Activated naive CD8-positive, alpha-beta T cell treated with anti-CD3 and anti-CD28 coated beads, Interleukin-2, amount 50 U/mL, for 24 hours (primary cell): ENCODE measurements around the gene CLDN5.
"Not testable (repeated sequence)": the region's sequence is repeated elsewhere in the genome, so short reads cannot be mapped to it uniquely, and the experiment has no call there.

ENCODE experiments used
- ATAC-seq: fragments of 150-1000 bp; cut with Tn5 transposase; one replicate; pipeline ENCODE4 v1.10.0; 2021
- DNase-seq: peaks from one replicate; pipeline ENCODE4 v3.0.0; 2021
- H3K27ac Mint-ChIP-seq: one replicate; pipeline ENCODE4 v1.8.0; 2021; ENCODE audit warnings: mild to moderate bottlenecking, mixed read lengths
- H3K27me3 Mint-ChIP-seq: one replicate; pipeline ENCODE4 v1.8.0; 2021; ENCODE audit warnings: mixed read lengths
- H3K36me3 Mint-ChIP-seq: one replicate; pipeline ENCODE4 v1.8.0; 2021; ENCODE audit warnings: low read depth, mixed read lengths
- H3K4me1 Mint-ChIP-seq: one replicate; pipeline ENCODE4 v1.8.0; 2021; ENCODE audit warnings: mixed read lengths
- H3K4me3 Mint-ChIP-seq: one replicate; pipeline ENCODE4 v1.8.0; 2021; ENCODE audit warnings: mild to moderate bottlenecking, moderate library complexity, mixed read lengths
- H3K9me3 Mint-ChIP-seq: one replicate; pipeline ENCODE4 v1.8.0; 2021; ENCODE audit warnings: mixed read lengths

The CLDN5 gene

DNA sequence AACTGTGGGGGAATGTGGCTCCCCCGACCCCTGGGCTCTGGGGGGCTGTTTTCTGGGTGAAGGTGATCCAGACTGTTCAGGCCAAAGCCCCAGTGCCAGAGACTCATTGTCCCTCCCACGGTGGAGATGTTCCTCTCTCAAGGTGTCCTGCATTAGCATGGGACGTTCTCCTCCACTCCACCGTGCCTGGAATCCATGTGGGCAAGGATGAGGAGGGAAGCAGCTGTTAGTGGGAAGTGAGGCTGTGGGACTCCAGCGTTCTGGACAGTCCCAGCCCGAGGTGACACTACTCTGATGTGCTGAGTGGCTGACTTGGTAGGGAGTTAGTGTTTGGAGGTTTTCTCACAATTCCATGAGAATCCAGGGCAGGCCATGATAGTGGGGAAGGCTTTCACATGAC lies 31.4 kb upstream of the CLDN5 start:
- H3K4me3 Mint-ChIP-seq, result no peak overlapping the region
- no peak for ATAC-seq
- no peaks in the 10 kb centered on the region for H3K36me3 Mint-ChIP-seq
- H3K4me1 Mint-ChIP-seq, result no peaks in the 10 kb centered on the region
- H3K9me3 Mint-ChIP-seq, result no peaks in the 10 kb centered on the region
- DNase-seq, result no peak
- peaks cover 7% of the 10 kb centered on the region for H3K27me3 Mint-ChIP-seq
- H3K27ac Mint-ChIP-seq, result no peak overlapping the region

- ATAC-seq, result no peak
- Mint-ChIP-seq H3K4me3 (no peak overlapping the region), H3K36me3 (no peaks in the 10 kb centered on the region), H3K27ac (no peak overlapping the region), H3K27me3 (peaks cover 7% of the 10 kb centered on the region), H3K9me3 (no peaks in the 10 kb centered on the region), H3K4me1 (no peaks in the 10 kb centered on the region)
- no peak for DNase-seq
Observed at GRCh38 chr22:19554834-19555404, 30.7 kb upstream of the CLDN5 start.

- no peaks in the 10 kb centered on the region for H3K36me3 Mint-ChIP-seq
- DNase-seq, result no peak
- H3K4me3 Mint-ChIP-seq, result no peak overlapping the region
- no peaks in the 10 kb centered on the region for H3K9me3 Mint-ChIP-seq
- no peaks in the 10 kb centered on the region for H3K4me1 Mint-ChIP-seq
- peaks cover 7% of the 10 kb centered on the region for H3K27me3 Mint-ChIP-seq
- no peak for ATAC-seq
- no peak overlapping the region for H3K27ac Mint-ChIP-seq
Observed at GRCh38 chr22:19553201-19553600, 29.0 kb upstream of the CLDN5 start.

DNA sequence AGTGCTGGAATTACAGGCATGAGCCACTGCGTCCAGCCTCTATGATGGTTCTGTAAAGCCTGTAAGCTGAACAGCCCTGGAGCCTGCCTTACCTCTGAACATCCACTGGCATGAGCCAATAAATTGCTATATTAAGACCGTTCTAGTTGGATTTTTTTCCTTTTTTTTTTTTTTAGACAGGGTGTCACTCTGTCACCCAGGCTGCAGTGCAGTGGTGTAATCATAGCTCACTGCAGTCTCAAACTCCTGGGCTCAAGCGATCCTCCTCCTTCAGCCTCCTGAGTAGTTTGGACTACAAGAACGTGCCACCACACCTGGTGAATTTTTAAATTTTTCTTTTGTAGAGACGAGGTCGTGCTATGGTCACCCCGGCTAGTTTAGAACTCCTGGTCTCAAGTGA lies 26.2 kb upstream of the CLDN5 start:
- H3K4me3 Mint-ChIP-seq, result no peak overlapping the region
- H3K9me3 Mint-ChIP-seq, result no peaks in the 10 kb centered on the region
- no peak overlapping the region for H3K27ac Mint-ChIP-seq
- ATAC-seq (no peak), DNase-seq (no peak)
- no peaks in the 10 kb centered on the region for H3K4me1 Mint-ChIP-seq
- no peaks in the 10 kb centered on the region for H3K36me3 Mint-ChIP-seq
- H3K27me3 Mint-ChIP-seq, result peaks cover 7% of the 10 kb centered on the region

GRCh38 chr22:19549428-19549827 lies 25.2 kb upstream of the CLDN5 start:
- Mint-ChIP-seq H3K9me3 (no peaks in the 10 kb centered on the region), H3K36me3 (no peaks in the 10 kb centered on the region), H3K4me1 (no peaks in the 10 kb centered on the region), H3K27me3 (peaks cover 6% of the 10 kb centered on the region), H3K4me3 (no peak overlapping the region), H3K27ac (no peak overlapping the region)
- no peak for DNase-seq
- ATAC-seq, result no peak

DNA sequence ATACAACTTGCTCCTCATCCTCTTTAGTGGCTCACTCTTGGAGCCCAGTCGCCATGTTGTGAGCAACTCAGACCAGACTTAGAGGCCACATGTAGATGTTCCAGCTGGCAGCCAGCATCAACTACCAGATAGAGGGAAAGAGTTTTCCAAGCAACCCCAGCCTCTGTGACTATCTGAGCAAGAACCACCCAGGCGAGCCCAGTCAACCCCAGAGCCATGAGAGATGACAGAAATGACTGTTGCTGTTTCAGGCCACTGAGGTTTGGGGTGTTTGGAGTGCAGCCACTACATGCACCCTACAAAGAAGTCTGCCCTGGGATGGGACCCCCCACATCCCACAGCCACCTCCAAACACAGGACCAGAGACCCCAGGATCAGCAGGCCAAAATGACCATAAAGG lies 24.8 kb upstream of the CLDN5 start:
- Mint-ChIP-seq H3K27me3 (peaks cover 2% of the 10 kb centered on the region), H3K36me3 (no peaks in the 10 kb centered on the region), H3K9me3 (no peaks in the 10 kb centered on the region), H3K4me3 (no peak overlapping the region), H3K27ac (no peak overlapping the region), H3K4me1 (no peaks in the 10 kb centered on the region)
- DNase-seq, result no peak
- no peak for ATAC-seq

DNA sequence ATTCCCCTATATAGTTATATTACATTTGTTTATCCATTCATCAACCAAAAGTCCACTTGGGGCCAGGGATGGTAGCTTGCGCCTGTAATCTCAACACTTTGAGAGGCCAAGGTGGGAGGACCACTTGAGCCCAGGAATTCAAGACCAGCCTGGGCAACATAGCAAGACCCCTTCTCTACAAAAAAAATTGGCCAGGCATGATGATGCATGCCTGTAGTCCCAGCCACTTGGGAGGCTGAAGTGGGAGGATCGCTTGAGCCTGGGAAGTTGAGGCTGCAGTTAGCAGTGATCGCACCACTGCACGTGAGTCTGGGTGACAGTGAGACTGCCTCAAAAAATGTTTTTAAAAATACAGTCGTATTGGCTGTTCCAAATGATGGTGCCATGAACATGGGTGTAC lies 24.2 kb upstream of the CLDN5 start:
- H3K27me3 Mint-ChIP-seq, H3K27ac Mint-ChIP-seq, ATAC-seq, H3K4me1 Mint-ChIP-seq, DNase-seq, H3K4me3 Mint-ChIP-seq, H3K36me3 Mint-ChIP-seq, H3K9me3 Mint-ChIP-seq: not testable (repeated sequence)

DNA sequence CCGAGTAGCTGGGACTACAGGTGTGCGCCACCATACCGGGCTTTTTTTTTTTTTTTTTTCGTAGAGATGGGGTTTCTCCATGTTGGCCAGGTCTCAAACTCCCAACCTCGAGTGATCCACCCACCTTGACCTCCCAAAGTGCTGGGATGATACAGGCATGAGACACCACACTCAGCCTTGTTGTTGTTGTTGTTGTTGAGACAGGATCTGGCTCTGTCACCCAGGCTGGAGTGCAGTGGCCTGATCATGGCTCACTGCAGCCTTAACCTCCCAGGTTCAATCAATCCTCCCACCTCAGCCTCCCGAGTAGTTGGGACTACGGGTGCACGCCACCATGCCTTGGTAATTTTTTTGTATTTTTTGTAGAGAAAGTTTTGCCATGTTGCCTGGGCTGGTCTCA lies 23.4 kb upstream of the CLDN5 start:
- Mint-ChIP-seq H3K4me3 (no peak overlapping the region), H3K9me3 (no peaks in the 10 kb centered on the region), H3K27ac (no peak overlapping the region), H3K36me3 (no peaks in the 10 kb centered on the region), H3K27me3 (peaks cover 2% of the 10 kb centered on the region), H3K4me1 (no peaks in the 10 kb centered on the region)
- DNase-seq (no peak), ATAC-seq (no peak)

- ATAC-seq (no peak), DNase-seq (no peak)
- Mint-ChIP-seq H3K9me3 (no peaks in the 10 kb centered on the region), H3K4me1 (no peaks in the 10 kb centered on the region), H3K4me3 (no peak overlapping the region), H3K36me3 (no peaks in the 10 kb centered on the region), H3K27me3 (no peaks in the 10 kb centered on the region), H3K27ac (no peak overlapping the region)
Observed at GRCh38 chr22:19546680-19547079, 22.5 kb upstream of the CLDN5 start.

DNA sequence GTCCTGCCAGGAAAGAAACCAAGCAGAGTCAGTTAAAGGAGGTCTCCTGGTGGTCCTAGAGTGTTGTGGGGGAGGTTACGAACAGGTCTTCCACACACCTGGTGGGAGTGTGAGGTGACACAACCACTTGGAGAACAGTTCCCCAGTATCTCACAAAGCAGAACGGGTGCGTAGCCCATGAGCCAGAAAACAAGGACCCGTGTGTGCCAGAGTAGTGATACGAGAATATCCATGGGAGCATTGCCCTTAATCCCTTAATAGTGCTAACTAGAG lies 21.7 kb upstream of the CLDN5 start:
- no peak for DNase-seq
- no peaks in the 10 kb centered on the region for H3K27me3 Mint-ChIP-seq

GRCh38 chr22:19543970-19544708 lies 19.9 kb upstream of the CLDN5 start:
- Mint-ChIP-seq H3K27ac (no peak overlapping the region), H3K4me1 (no peaks in the 10 kb centered on the region), H3K27me3 (no peaks in the 10 kb centered on the region), H3K9me3 (no peaks in the 10 kb centered on the region), H3K36me3 (no peaks in the 10 kb centered on the region), H3K4me3 (no peak overlapping the region)
- DNase-seq (no peak), ATAC-seq (no peak)

More for the DNA sequence above, 21.7 kb upstream of the CLDN5 start:
- Mint-ChIP-seq H3K4me1 (no peaks in the 10 kb centered on the region), H3K4me3 (no peak overlapping the region), H3K27ac (no peak overlapping the region), H3K9me3 (no peaks in the 10 kb centered on the region), H3K36me3 (no peaks in the 10 kb centered on the region)
- no peak for ATAC-seq

DNA sequence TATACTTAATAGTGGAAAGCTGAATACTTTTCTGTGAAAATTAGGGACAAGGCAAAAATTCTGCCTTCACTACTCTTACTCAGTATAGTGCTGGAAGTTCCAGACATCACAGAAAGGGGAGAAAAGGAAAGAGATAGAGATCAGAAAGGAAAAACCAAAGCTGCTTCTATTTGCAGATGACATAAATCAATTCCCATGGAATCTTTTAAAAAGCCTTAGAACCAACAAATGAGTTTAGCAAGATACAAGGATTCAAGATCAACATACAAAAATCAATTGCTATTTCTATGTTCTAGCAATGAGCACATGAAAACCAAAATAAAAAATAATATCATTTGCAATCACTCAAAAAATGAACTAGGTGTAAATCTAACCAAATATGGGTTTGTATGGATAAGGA lies 16.2 kb upstream of the CLDN5 start:
- H3K4me3 Mint-ChIP-seq, result no peak overlapping the region
- no peak for DNase-seq
- H3K9me3 Mint-ChIP-seq, result no peaks in the 10 kb centered on the region
- ATAC-seq, result no peak
- no peak overlapping the region for H3K27ac Mint-ChIP-seq
- peaks cover 5% of the 10 kb centered on the region for H3K27me3 Mint-ChIP-seq
- H3K36me3 Mint-ChIP-seq, result no peaks in the 10 kb centered on the region
- no peaks in the 10 kb centered on the region for H3K4me1 Mint-ChIP-seq

- DNase-seq, result no peak
- Mint-ChIP-seq H3K4me3 (no peak overlapping the region), H3K36me3 (no peaks in the 10 kb centered on the region), H3K9me3 (no peaks in the 10 kb centered on the region), H3K27me3 (peaks cover 5% of the 10 kb centered on the region), H3K4me1 (no peaks in the 10 kb centered on the region), H3K27ac (no peak overlapping the region)
- ATAC-seq, result no peak
Observed at GRCh38 chr22:19537941-19538488, 13.8 kb upstream of the CLDN5 start.

DNA sequence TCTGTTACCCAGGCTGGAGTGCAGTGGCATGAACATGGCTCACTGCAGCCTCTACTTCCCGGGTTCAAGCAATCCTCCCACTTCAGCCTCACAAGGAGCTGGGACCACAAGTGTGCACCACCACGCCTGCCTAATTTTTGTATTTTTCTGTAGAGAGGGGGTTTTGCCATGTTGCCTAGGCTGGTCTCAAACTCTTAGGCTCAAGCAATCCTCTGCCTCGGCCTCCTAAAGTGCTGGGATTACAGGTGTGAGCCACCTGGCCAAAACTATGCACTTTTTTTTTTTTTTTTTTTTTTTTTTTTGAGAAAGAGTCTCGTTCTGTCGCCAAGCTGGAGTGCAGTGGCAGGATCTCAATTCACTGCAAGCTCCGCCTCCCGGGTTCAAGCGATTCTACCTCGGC lies 12.4 kb upstream of the CLDN5 start:
- Mint-ChIP-seq H3K9me3 (no peaks in the 10 kb centered on the region), H3K4me1 (no peaks in the 10 kb centered on the region), H3K4me3 (no peak overlapping the region), H3K36me3 (no peaks in the 10 kb centered on the region), H3K27me3 (peaks cover 9% of the 10 kb centered on the region), H3K27ac (no peak overlapping the region)
- DNase-seq (no peak), ATAC-seq (no peak)

DNA sequence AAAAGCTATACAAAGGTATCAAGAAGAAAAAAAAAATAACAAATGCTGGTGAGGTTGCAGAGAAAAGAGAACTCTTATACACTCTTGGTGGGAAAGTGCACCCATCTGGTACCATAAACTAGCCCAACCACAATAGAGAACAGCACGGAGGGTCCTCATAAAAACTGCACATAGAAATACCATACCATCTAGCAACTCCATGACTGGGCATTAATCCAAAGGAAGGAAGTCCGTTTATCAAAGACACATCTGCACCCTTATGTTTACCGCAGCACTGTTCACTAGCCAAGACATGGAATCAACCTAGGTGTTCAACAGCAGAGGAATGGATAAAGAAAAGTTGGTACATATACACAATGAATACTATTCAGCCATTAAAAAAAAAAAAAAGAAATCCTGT lies 10.8 kb upstream of the CLDN5 start:
- Mint-ChIP-seq H3K27me3 (peaks cover 10% of the 10 kb centered on the region), H3K36me3 (no peaks in the 10 kb centered on the region), H3K27ac (no peak overlapping the region), H3K4me3 (no peak overlapping the region), H3K9me3 (no peaks in the 10 kb centered on the region), H3K4me1 (no peaks in the 10 kb centered on the region)
- DNase-seq (no peak), ATAC-seq (no peak)

- no peak for DNase-seq
- no peak overlapping the region for H3K27ac Mint-ChIP-seq
- H3K4me3 Mint-ChIP-seq, result no peak overlapping the region
- H3K27me3 Mint-ChIP-seq, result peaks cover 12% of the 10 kb centered on the region
- no peaks in the 10 kb centered on the region for H3K36me3 Mint-ChIP-seq
- H3K9me3 Mint-ChIP-seq, result no peaks in the 10 kb centered on the region
- H3K4me1 Mint-ChIP-seq, result no peaks in the 10 kb centered on the region
- ATAC-seq, result no peak
Observed at GRCh38 chr22:19533857-19534256, 9.6 kb upstream of the CLDN5 start.
